Keratinocyte (primary cell): ENCODE results near the gene KCNJ9. TPM values are rescaled to one million over a fixed set of nuclear protein-coding genes. Genes with fewer than 3 reads are reported as not detected.
"Not testable (repeated sequence)": the region's sequence is repeated elsewhere in the genome, so short reads cannot be mapped to it uniquely, and the experiment has no call there.

Experiments used
- DNase-seq: peaks from one replicate; pipeline ENCODE4 v3.0.0-alpha.2; 2011; ENCODE audit warnings: low read depth, missing footprints, low spot score
- FAIRE-seq: peaks from 2 replicates; lab custom pipeline; 2011; peaks lifted over from hg19 to GRCh38; lab: Jason Lieb, UNC
- H2AFZ ChIP-seq: 2 replicates; pipeline ENCODE4 v1.6.0; 2012; ENCODE audit warnings: low read length, control low read depth, inconsistent platforms; ENCODE audit not compliant: control insufficient read depth
- H3K27ac ChIP-seq: 2 replicates; pipeline ENCODE4 v1.5.1; 2011; ENCODE audit warnings: low read length; ENCODE audit not compliant: control insufficient read depth, insufficient read depth
- H3K27me3 ChIP-seq: 3 replicates; pipeline ENCODE4 v1.6.0; 2011; ENCODE audit warnings: low read length; ENCODE audit not compliant: control insufficient read depth, insufficient read depth; ENCODE audit errors: extremely low read depth
- H3K36me3 ChIP-seq, 2 experiments: 2 replicates in 1 of 2; 3 replicates in 1 of 2; pipeline ENCODE4 v1.5.1; 2011; ENCODE audit warnings: low read length in 2 of 2, mild to moderate bottlenecking in 1 of 2; ENCODE audit not compliant: control insufficient read depth in 2 of 2, insufficient read depth in 2 of 2; ENCODE audit errors: extremely low read depth in 1 of 2
- H3K4me1 ChIP-seq: 3 replicates; pipeline ENCODE4 v1.5.1; 2011; ENCODE audit warnings: low read length; ENCODE audit not compliant: control insufficient read depth, insufficient read depth; ENCODE audit errors: extremely low read depth
- H3K4me2 ChIP-seq: 3 replicates; pipeline ENCODE4 v1.6.0; 2011; ENCODE audit warnings: low read depth, low read length; ENCODE audit not compliant: control insufficient read depth, insufficient read depth; ENCODE audit errors: extremely low read depth
- H3K4me3 ChIP-seq, 3 experiments: fragments of 200-600 bp in 1 of 3; sonication (generic) in 1 of 3; 2 replicates in 2 of 3; 3 replicates in 1 of 3; pipeline ENCODE4 v1.5.1; 2011 to 2016; ENCODE audit warnings: low read length in 3 of 3, mild to moderate bottlenecking in 3 of 3, control low read depth in 2 of 3, inconsistent platforms in 1 of 3, low read depth in 1 of 3, mixed read lengths in 1 of 3, mixed run types in 1 of 3, moderate library complexity in 1 of 3; ENCODE audit not compliant: control insufficient read depth in 2 of 3, insufficient read depth in 2 of 3; ENCODE audit errors: extremely low read depth in 1 of 3
- H3K79me2 ChIP-seq: 2 replicates; pipeline ENCODE4 v1.6.0; 2012; ENCODE audit warnings: low read length; ENCODE audit not compliant: control insufficient read depth, insufficient read depth
- H3K9ac ChIP-seq: 3 replicates; pipeline ENCODE4 v1.6.0; 2011; ENCODE audit warnings: low read length; ENCODE audit not compliant: control insufficient read depth, insufficient read depth; ENCODE audit errors: extremely low read depth
- H3K9me1 ChIP-seq: 3 replicates; pipeline ENCODE4 v1.6.0; 2011; ENCODE audit warnings: low read length; ENCODE audit not compliant: control insufficient read depth, insufficient read depth; ENCODE audit errors: extremely low read depth
- H3K9me3 ChIP-seq: 2 replicates; pipeline ENCODE4 v1.5.1; 2012; ENCODE audit warnings: low read depth, low read length; ENCODE audit not compliant: control insufficient read depth
- H4K20me1 ChIP-seq: 3 replicates; pipeline ENCODE4 v1.6.0; 2011; ENCODE audit warnings: low read length; ENCODE audit not compliant: control insufficient read depth, insufficient read depth; ENCODE audit errors: extremely low read depth
- EZH2 ChIP-seq: IDR thresholded peaks from one replicate; pipeline ENCODE4 v1.6.1; 2012; ENCODE audit warnings: inconsistent platforms, mild to moderate bottlenecking, low read length, moderate library complexity
- dilution Hi-C: fragments of 300-500 bp; cut with MboI; formaldehyde crosslinking; loops from one replicate; pipeline ENCODE4 v1.7.0; 2020; ENCODE audit warnings: low sequenced_read_pairs; ENCODE audit not compliant: extremely low pct_ligation_motif_present
- polyA plus RNA-seq, 5 experiments: library from polyadenylated mRNA; depleted of rRNA in 3 of 5; stranded (reverse) in 3 of 5; stranded (forward) in 1 of 5; unstranded in 1 of 5; fragments of >200 nt; gene quantifications; 1 replicate in 1 of 5; 2 replicates in 3 of 5; 3 replicates in 1 of 5; pipeline versions ENCODE4 v1.2.1 to v1.2.3, GENCODE V29; 2011 to 2012; ENCODE audit warnings: missing spikeins in 2 of 5, low read depth in 1 of 5, low replicate concordance in 1 of 5
- TF ChIP-seq, protein P1 (sequence below), 3 experiments: IDR thresholded peaks in 1 of 3; conservative IDR thresholded peaks in 1 of 3; optimal IDR thresholded peaks in 1 of 3; 2 replicates in 2 of 3; 3 replicates in 1 of 3; pipeline versions ENCODE3 to v1.5.1; 2011; ENCODE audit warnings: low read length in 3 of 3, mild to moderate bottlenecking in 3 of 3, moderate library complexity in 2 of 3, control low read depth in 1 of 3, inconsistent platforms in 1 of 3; ENCODE audit not compliant: insufficient read depth in 2 of 3; ENCODE audit errors: extremely low read depth in 1 of 3

Gene KCNJ9
- polyA plus RNA-seq, 1 donor (not counting 4 experiments of a cell fraction or from before 2014, with no cell fraction given), result not detected

DNA sequence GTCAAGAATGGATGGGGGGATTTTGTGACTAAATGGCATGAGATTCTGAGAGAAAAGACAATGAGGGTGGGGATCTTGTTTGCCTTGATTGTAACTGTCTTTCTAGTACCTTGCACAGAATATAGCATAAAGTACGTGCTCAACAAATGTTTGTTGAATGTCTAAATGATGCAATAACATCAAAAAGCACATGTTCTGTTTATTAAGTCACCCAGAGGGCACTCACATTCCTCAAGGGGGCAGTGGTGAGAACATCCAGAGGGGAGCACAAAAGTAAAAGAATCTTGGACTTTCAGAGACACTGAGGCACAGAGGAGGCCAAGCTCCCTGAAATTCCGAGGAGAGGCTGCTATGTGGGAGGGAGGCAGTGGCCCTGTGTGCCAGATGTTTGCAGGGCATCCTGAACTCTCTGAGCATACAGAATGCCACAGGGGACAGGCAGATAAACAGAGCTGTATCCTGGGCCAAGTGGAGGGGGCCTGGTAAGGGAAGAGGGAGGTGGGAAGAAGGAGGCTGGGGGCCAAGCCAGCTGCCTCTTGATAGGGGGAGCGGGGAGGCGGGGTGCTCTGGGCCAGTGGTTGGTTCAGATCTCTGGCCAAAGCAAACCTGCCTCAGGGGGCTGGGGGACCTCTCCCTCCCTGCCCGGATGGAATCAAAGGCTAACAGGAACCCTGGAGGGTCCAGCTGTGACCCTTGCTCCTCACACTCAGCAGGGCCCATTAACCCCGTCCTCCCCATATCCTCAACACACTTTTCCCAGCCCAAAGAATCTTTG lies 27.7 kb downstream of the KCNJ9 start:
- TF ChIP-seq EZH2, result no peak
- TF ChIP-seq, protein P1, sequence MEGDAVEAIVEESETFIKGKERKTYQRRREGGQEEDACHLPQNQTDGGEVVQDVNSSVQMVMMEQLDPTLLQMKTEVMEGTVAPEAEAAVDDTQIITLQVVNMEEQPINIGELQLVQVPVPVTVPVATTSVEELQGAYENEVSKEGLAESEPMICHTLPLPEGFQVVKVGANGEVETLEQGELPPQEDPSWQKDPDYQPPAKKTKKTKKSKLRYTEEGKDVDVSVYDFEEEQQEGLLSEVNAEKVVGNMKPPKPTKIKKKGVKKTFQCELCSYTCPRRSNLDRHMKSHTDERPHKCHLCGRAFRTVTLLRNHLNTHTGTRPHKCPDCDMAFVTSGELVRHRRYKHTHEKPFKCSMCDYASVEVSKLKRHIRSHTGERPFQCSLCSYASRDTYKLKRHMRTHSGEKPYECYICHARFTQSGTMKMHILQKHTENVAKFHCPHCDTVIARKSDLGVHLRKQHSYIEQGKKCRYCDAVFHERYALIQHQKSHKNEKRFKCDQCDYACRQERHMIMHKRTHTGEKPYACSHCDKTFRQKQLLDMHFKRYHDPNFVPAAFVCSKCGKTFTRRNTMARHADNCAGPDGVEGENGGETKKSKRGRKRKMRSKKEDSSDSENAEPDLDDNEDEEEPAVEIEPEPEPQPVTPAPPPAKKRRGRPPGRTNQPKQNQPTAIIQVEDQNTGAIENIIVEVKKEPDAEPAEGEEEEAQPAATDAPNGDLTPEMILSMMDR (optimal IDR thresholded peaks at IDR 0.05 in 1 of 3, IDR thresholded peaks at IDR 0.05 in 1 of 3, conservative IDR thresholded peaks at IDR 0.05 in 1 of 3; ENCODE audit: extremely low read depth in 1 of 3, insufficient read depth in 2 of 3, low read length in 3 of 3), result peak; percentile 49 to 62 (median 57)
- dilution Hi-C loops, result loop anchor here (5.0 kb wide), 1 partner anchor 88 kb away; no protein-coding TSS in a partner anchor
- no peak overlapping the region for H3K4me2 ChIP-seq
- DNase-seq, result no peak
- peak; percentile 48 for FAIRE-seq
- no peak overlapping the region for H3K27ac ChIP-seq
- no peaks in the 10 kb centered on the region for H3K9me3 ChIP-seq
- H3K9ac ChIP-seq, result no peak overlapping the region
- H4K20me1 ChIP-seq, result no peaks in the 10 kb centered on the region
- H3K79me2 ChIP-seq, result no peaks in the 10 kb centered on the region
- H3K27me3 ChIP-seq, result no peaks in the 10 kb centered on the region
- peaks cover 3% of the 10 kb centered on the region for H3K4me1 ChIP-seq
- H3K4me3 ChIP-seq, result no peak overlapping the region
- no peaks in the 10 kb centered on the region for H3K9me1 ChIP-seq
- H2AFZ ChIP-seq, result no peak overlapping the region
- H3K36me3 ChIP-seq, result no peaks in the 10 kb centered on the region

DNA sequence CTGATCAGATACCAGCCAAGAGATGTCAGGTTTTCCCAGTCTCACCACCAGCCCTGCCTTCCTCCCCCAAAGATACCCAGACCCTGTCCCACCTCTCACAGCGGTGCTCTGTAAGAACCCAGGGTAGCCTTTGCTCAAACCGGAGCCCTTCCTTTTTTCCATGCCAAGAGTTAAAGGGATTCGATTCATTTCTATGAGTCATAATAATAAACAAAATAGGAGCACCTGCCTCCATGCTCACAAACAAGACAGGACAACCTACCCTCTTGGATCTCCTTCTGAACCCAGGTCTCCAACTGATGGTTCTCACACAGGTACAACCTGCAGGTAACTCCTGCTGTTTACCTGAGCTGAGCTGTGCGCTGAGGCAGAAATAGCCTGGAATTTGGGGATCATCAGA lies 28.3 kb downstream of the KCNJ9 start:
- dilution Hi-C loops, result loop anchor here (5.0 kb wide), 1 partner anchor 88 kb away; no protein-coding TSS in a partner anchor
- peaks cover 3% of the 10 kb centered on the region for H3K4me1 ChIP-seq
- TF ChIP-seq, protein P1 (optimal IDR thresholded peaks at IDR 0.05 in 1 of 3, IDR thresholded peaks at IDR 0.05 in 1 of 3, conservative IDR thresholded peaks at IDR 0.05 in 1 of 3; ENCODE audit: extremely low read depth in 1 of 3, insufficient read depth in 2 of 3, low read length in 3 of 3), result no peak
- no peak for TF ChIP-seq EZH2
- FAIRE-seq (no peak), DNase-seq (no peak)
- no peak overlapping the region for H2AFZ ChIP-seq
- no peaks in the 10 kb centered on the region for H3K79me2 ChIP-seq
- H3K4me2 ChIP-seq, result no peak overlapping the region
- H3K27ac ChIP-seq, result no peak overlapping the region
- no peaks in the 10 kb centered on the region for H3K36me3 ChIP-seq
- H3K4me3 ChIP-seq, result no peak overlapping the region
- no peaks in the 10 kb centered on the region for H3K9me1 ChIP-seq
- H3K27me3 ChIP-seq, result no peaks in the 10 kb centered on the region
- no peaks in the 10 kb centered on the region for H3K9me3 ChIP-seq
- H3K9ac ChIP-seq, result no peak overlapping the region
- H4K20me1 ChIP-seq, result no peaks in the 10 kb centered on the region

DNA sequence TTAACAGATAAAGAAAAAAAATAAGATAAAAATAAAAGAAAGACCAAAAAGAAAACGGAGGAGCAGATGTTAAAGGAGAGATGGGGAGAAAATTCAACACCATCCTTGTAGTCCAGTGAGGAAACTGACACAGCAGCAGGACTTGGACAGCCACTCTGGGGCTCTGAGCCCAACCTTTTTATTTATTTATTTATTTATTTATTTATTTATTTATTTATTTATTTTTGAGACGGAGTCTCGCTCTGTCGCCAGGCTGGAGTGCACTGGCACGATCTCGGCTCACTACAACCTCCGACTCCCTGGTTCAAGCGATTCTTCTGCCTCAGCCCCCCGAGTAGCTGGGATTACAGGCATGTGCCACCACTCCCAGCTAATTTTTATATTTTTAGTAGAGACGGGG lies 30.1 kb downstream of the KCNJ9 start:
- FAIRE-seq, H3K9ac ChIP-seq, H3K79me2 ChIP-seq, H2AFZ ChIP-seq, H3K27me3 ChIP-seq, H3K4me3 ChIP-seq, H3K9me3 ChIP-seq, H4K20me1 ChIP-seq, H3K4me2 ChIP-seq, H3K9me1 ChIP-seq, H3K27ac ChIP-seq, DNase-seq, H3K36me3 ChIP-seq, dilution Hi-C loops, H3K4me1 ChIP-seq: not testable (repeated sequence)
